ENCODE results near the gene DSG1. TPM values are rescaled to one million over a fixed set of nuclear protein-coding genes. Genes with fewer than 3 reads are reported as not detected.

The DSG1 gene
- total and polyA plus RNA-seq, 2 of the 13 experiments (the other 11 are each of a cell fraction or from before 2014, with no cell fraction given) = 0.04 TPM; not detected in 1

DNA sequence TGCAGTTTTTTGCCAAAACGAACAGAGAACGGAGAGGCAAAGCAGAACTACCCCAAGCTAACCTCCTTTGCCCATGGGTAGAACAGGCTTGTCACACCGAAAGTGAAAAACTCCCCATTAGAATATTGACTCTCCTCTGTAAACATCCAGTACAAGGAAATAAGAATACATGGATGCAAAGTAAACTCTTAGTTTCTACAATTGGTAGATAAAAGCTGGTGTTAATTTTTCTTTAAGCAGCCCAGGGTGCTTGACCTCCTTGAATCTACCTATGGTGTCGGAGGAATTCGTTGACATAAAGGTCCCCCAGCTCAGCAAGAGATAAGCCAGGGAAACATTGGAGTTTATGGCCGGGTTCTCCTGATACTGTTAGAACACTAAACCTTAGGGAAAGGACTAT, 48.4 kb upstream of the DSG1 start:
- Histone ChIP-seq H2AFZ (ENCODE audit: low read length) (no peak overlapping the region), H3K9me3 (ENCODE audit: low read length) (no peaks in the 10 kb centered on the region), H3K27ac (ENCODE audit: extremely low read length, insufficient read depth, low read length) (no peak overlapping the region), H3K9ac (ENCODE audit: insufficient read depth, low read depth, low read length) (no peak overlapping the region), H3K79me2 (ENCODE audit: insufficient read depth, low read length) (no peaks in the 10 kb centered on the region), H3K27me3 (ENCODE audit: control insufficient read depth in 1 of 2, insufficient read depth in 2 of 2, low read length in 2 of 2) (no peaks in the 10 kb centered on the region; a peak in 1 of 5 replicates), H3K36me3 (replicated peaks in 1 of 2; ENCODE audit: control insufficient read depth in 1 of 2, insufficient read depth in 2 of 2, low read length in 2 of 2) (no peaks in the 10 kb centered on the region), H3K4me2 (ENCODE audit: low read depth, low read length) (peak overlapping the region; percentile 38), H3K4me3 (replicated peaks in 1 of 3; ENCODE audit: insufficient read depth in 1 of 3, low read depth in 2 of 3, low read length in 3 of 3) (no peak overlapping the region), H3K4me1 (ENCODE audit: insufficient read depth, low read length) (peaks cover 30% of the 10 kb centered on the region), H4K20me1 (ENCODE audit: insufficient read depth, low read length) (no peaks in the 10 kb centered on the region)
- in situ Hi-C loops (cut with HindIII; ENCODE audit: extremely low pct_ligation_motif_present, low pct_unique_long_range_greater_than_20kb) (no loop called here), intact Hi-C loops (cut with micrococcal nuclease; ENCODE audit: unreplicated experiment) (loop anchor here (10.0 kb wide), 1 partner anchor 65 kb away; no protein-coding TSS in a partner anchor)
- FAIRE-seq (no peak), DNase-seq (ENCODE audit: low spot score) (no peak), ATAC-seq (no peak)
- no TSS peak for BruUV-seq (replicated peaks)
- CTCF ChIA-PET (ENCODE audit: low intra/inter-chr PET ratio, low total read pairs) = interaction anchor here (0.6 kb wide), 1 partner anchor 11 kb away, joined by 3 read pairs; no protein-coding TSS in a partner anchor
- WGBS (ENCODE audit: low lambda C conversion rate) = 10% methylated on average over 6 of the region's 6 CpGs
- no peak for TF ChIP-seq PHF20 (CRISPR knock-in tag; IDR thresholded peaks at IDR 0.05)
- TF ChIP-seq HOXA7 (CRISPR knock-in tag; IDR thresholded peaks at IDR 0.05) = no peak
- TF ChIP-seq MXI1 (IDR thresholded peaks at IDR 0.05; ENCODE audit: borderline replicate concordance, low read depth, low read length) = no peak
- TF ChIP-seq, protein P1, sequence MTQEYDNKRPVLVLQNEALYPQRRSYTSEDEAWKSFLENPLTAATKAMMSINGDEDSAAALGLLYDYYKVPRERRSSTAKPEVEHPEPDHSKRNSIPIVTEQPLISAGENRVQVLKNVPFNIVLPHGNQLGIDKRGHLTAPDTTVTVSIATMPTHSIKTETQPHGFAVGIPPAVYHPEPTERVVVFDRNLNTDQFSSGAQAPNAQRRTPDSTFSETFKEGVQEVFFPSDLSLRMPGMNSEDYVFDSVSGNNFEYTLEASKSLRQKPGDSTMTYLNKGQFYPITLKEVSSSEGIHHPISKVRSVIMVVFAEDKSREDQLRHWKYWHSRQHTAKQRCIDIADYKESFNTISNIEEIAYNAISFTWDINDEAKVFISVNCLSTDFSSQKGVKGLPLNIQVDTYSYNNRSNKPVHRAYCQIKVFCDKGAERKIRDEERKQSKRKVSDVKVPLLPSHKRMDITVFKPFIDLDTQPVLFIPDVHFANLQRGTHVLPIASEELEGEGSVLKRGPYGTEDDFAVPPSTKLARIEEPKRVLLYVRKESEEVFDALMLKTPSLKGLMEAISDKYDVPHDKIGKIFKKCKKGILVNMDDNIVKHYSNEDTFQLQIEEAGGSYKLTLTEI (CRISPR knock-in tag; conservative IDR thresholded peaks at IDR 0.05) = no peak
- no peak for TF ChIP-seq ZNF234 (CRISPR knock-in tag; conservative IDR thresholded peaks at IDR 0.05)
- TF ChIP-seq, protein P2, sequence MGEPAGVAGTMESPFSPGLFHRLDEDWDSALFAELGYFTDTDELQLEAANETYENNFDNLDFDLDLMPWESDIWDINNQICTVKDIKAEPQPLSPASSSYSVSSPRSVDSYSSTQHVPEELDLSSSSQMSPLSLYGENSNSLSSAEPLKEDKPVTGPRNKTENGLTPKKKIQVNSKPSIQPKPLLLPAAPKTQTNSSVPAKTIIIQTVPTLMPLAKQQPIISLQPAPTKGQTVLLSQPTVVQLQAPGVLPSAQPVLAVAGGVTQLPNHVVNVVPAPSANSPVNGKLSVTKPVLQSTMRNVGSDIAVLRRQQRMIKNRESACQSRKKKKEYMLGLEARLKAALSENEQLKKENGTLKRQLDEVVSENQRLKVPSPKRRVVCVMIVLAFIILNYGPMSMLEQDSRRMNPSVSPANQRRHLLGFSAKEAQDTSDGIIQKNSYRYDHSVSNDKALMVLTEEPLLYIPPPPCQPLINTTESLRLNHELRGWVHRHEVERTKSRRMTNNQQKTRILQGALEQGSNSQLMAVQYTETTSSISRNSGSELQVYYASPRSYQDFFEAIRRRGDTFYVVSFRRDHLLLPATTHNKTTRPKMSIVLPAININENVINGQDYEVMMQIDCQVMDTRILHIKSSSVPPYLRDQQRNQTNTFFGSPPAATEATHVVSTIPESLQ (CRISPR knock-in tag; conservative IDR thresholded peaks at IDR 0.05) = no peak
- TF ChIP-seq ZNF430 (CRISPR knock-in tag; IDR thresholded peaks at IDR 0.05) = no peak
- TF ChIP-seq ZNF670 (CRISPR knock-in tag; IDR thresholded peaks at IDR 0.05; ENCODE audit: borderline replicate concordance) = no peak
- TF ChIP-seq RNF2 (conservative IDR thresholded peaks at IDR 0.05; ENCODE audit: low read depth) = no peak
- POLR2A ChIA-PET = interaction anchor here (0.7 kb wide), 1 partner anchor 66 kb away, joined by 3 read pairs; no protein-coding TSS in a partner anchor
